ENCODE data around the gene ZGLP1. TPM values are rescaled to one million over a fixed set of nuclear protein-coding genes. Genes with fewer than 3 reads are reported as not detected.

Gene ZGLP1
- total RNA-seq, 4 donors from 2014 or later: 0.58 to 1.2 (median 1.2) TPM

DNA sequence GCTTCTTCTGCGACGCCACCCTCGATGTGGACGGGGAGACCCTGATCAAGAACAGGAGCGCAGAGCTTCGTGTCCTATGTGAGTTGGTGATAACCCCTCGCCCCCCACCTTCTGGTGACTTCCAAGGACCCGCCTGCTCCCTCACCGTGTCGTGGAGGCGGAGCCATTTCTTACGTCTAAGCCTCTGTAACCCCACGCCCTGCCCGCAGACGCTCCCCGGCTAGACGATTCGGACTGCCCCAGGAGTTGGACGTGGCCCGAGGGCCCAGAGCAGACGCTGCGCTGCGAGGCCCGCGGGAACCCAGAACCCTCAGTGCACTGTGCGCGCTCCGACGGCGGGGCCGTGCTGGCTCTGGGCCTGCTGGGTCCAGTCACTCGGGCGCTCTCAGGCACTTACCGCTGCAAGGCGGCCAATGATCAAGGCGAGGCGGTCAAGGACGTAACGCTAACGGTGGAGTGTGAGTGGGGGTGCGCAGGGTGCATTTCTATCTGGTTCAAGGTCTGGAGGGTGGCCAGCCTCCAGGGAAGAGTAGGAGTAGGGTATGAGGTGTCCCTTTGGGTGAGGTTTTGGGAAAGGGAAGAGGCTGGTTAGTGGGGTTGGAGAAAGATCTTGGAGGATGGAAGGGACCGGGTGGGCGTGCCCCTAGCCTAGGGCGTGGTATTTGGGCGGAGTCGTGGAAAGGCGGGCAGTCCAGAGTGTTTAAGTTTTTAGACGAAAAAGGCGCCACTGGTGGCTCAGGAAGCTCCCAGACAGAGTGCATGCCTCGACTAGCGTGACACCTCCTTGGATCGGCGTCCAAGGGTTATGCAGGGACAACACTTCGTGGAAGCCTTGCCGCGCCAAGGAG lies 16.6 kb downstream of the ZGLP1 start:
- intact Hi-C loops (cut with DNase I): no loop called here
- no peak for TF ChIP-seq POLR2A (IDR thresholded peaks at IDR 0.05; ENCODE audit: low read depth)
- TF ChIP-seq POLR2AphosphoS5 (IDR thresholded peaks at IDR 0.05): no peak
- no peak for TF ChIP-seq EP300 (IDR thresholded peaks at IDR 0.05)
- TF ChIP-seq, protein P1, sequence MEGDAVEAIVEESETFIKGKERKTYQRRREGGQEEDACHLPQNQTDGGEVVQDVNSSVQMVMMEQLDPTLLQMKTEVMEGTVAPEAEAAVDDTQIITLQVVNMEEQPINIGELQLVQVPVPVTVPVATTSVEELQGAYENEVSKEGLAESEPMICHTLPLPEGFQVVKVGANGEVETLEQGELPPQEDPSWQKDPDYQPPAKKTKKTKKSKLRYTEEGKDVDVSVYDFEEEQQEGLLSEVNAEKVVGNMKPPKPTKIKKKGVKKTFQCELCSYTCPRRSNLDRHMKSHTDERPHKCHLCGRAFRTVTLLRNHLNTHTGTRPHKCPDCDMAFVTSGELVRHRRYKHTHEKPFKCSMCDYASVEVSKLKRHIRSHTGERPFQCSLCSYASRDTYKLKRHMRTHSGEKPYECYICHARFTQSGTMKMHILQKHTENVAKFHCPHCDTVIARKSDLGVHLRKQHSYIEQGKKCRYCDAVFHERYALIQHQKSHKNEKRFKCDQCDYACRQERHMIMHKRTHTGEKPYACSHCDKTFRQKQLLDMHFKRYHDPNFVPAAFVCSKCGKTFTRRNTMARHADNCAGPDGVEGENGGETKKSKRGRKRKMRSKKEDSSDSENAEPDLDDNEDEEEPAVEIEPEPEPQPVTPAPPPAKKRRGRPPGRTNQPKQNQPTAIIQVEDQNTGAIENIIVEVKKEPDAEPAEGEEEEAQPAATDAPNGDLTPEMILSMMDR (IDR thresholded peaks at IDR 0.05): no peak
- Histone ChIP-seq H3K27me3 (peaks cover 16 to 100% (median 89%) of the 10 kb centered on the region in 4 donors), H3K27ac (replicated peaks in 1 of 4) (peak overlapping the region in 1 of 4 donors; percentile 30), H3K36me3 (no peaks in the 10 kb centered on the region), H3K9me3 (no peaks in the 10 kb centered on the region), H3K4me1 (peaks cover 53 to 82% (median 78%) of the 10 kb centered on the region in 4 donors), H3K4me3 (peak overlapping the region; percentile 39 to 60 (median 47))
- WGBS: 20% methylated on average over 25 of the region's 56 CpGs
- no peak for DNase-seq (ENCODE audit: extremely low spot score)

DNA sequence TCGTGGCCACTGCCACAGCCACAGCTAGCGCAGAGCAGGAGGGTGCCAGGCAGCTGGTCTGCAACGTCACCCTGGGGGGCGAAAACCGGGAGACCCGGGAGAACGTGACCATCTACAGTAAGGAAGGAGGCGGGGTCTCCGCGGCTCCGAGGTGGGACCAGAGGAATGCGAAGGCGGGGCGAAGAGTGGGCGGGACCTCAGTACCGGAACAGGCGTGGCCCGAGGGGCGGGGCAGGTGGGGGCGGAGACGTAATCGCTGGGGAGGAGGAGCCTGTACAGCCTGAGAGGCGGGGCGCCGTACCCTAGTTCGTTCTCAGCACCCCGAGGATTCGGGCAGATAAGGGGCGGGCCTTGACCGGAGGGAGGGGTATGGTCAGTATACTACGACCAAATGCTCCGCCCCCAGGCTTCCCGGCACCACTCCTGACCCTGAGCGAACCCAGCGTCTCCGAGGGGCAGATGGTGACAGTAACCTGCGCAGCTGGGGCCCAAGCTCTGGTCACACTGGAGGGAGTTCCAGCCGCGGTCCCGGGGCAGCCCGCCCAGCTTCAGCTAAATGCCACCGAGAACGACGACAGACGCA lies 17.3 kb downstream of the ZGLP1 start:
- TF ChIP-seq POLR2AphosphoS5 (IDR thresholded peaks at IDR 0.05): no peak
- TF ChIP-seq, protein P1 (IDR thresholded peaks at IDR 0.05): no peak
- TF ChIP-seq POLR2A (IDR thresholded peaks at IDR 0.05; ENCODE audit: low read depth): no peak
- DNase-seq (ENCODE audit: extremely low spot score): no peak
- H3K36me3 ChIP-seq: no peaks in the 10 kb centered on the region
- peak overlapping the region in 1 of 4 donors; percentile 30 for H3K27ac ChIP-seq (replicated peaks in 1 of 4)
- H3K9me3 ChIP-seq: no peaks in the 10 kb centered on the region
- H3K4me3 ChIP-seq: peak overlapping the region; percentile 39 to 60 (median 47)
- intact Hi-C loops (cut with DNase I): no loop called here
- peaks cover 59 to 89% (median 85%) of the 10 kb centered on the region in 4 donors for H3K4me1 ChIP-seq
- WGBS: 0% methylated on average over 20 of the region's 45 CpGs
- H3K27me3 ChIP-seq: peaks cover 16 to 100% (median 96%) of the 10 kb centered on the region in 4 donors

DNA sequence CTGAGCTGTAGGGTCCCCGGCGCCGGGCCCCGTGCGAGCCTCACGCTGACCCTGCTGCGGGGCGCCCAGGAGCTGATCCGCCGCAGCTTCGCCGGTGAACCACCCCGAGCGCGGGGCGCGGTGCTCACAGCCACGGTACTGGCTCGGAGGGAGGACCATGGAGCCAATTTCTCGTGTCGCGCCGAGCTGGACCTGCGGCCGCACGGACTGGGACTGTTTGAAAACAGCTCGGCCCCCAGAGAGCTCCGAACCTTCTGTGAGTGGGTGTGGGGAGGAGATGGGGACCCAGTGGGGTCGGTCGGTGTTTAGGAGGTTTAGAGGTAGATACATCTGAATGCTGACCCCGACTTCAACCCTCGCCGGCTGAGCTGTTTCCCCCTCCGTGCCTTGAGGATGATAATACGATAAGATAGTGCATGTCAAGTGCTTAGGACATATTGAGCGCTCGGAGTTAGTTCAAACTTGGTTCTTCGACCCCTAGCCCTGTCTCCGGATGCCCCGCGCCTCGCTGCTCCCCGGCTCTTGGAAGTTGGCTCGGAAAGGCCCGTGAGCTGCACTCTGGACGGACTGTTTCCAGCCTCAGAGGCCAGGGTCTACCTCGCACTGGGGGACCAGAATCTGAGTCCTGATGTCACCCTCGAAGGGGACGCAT lies 17.9 kb downstream of the ZGLP1 start:
- Histone ChIP-seq H3K27ac (replicated peaks in 1 of 4) (peak overlapping the region in 1 of 4 donors; percentile 22), H3K27me3 (peaks cover 16 to 100% (median 96%) of the 10 kb centered on the region in 4 donors), H3K9me3 (no peaks in the 10 kb centered on the region), H3K36me3 (no peaks in the 10 kb centered on the region), H3K4me3 (peak overlapping the region; percentile 39 to 60 (median 47)), H3K4me1 (peaks cover 65 to 96% (median 91%) of the 10 kb centered on the region in 4 donors)
- intact Hi-C loops (cut with DNase I): no loop called here
- WGBS: 2% methylated on average over 28 of the region's 49 CpGs
- TF ChIP-seq, protein P1 (IDR thresholded peaks at IDR 0.05): no peak
- TF ChIP-seq EP300 (IDR thresholded peaks at IDR 0.05): no peak
- no peak for TF ChIP-seq POLR2A (IDR thresholded peaks at IDR 0.05; ENCODE audit: low read depth)
- TF ChIP-seq POLR2AphosphoS5 (IDR thresholded peaks at IDR 0.05): no peak
- DNase-seq (ENCODE audit: extremely low spot score): no peak

DNA sequence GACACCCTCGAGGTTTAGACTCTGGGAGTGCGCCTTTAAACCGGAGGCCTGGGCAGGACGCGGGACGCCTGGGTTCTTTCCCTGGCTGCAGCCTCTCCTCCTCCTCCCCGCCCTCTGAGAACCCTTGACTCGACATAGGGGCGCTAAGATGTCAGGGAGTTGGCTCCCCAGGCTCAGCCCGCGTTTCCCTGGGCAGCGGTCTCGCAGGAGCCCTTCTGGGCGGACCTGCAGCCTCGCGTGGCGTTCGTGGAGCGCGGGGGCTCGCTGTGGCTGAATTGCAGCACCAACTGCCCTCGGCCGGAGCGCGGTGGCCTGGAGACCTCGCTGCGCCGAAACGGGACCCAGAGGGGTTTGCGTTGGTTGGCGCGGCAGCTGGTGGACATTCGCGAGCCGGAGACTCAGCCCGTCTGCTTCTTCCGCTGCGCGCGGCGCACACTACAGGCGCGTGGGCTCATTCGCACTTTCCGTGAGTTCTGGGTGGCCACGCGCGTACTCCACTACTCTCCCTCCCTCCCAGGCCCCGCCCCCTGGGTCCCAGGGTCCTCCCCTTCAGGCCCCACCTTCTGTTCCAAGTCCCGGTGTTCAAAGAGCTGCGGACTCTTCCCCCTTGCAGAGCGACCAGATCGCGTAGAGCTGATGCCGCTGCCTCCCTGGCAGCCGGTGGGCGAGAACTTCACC lies 18.6 kb downstream of the ZGLP1 start:
- Histone ChIP-seq H3K4me1 (peaks cover 70 to 99% (median 91%) of the 10 kb centered on the region in 4 donors), H3K36me3 (peaks cover 0 to 1% (median 0%) of the 10 kb centered on the region in 4 donors), H3K4me3 (peak overlapping the region; percentile 39 to 60 (median 47)), H3K27me3 (peaks cover 16 to 98% (median 91%) of the 10 kb centered on the region in 4 donors), H3K27ac (replicated peaks in 1 of 4) (no peak overlapping the region), H3K9me3 (no peaks in the 10 kb centered on the region)
- intact Hi-C loops (cut with DNase I): no loop called here
- no peak for DNase-seq (ENCODE audit: extremely low spot score)
- TF ChIP-seq EP300 (IDR thresholded peaks at IDR 0.05) (no peak), POLR2A (IDR thresholded peaks at IDR 0.05; ENCODE audit: low read depth) (no peak), POLR2AphosphoS5 (IDR thresholded peaks at IDR 0.05) (no peak)
- TF ChIP-seq, protein P1 (IDR thresholded peaks at IDR 0.05): no peak
- WGBS: 2% methylated on average over 27 of the region's 57 CpGs

Measured in esophagus muscularis mucosa (tissue), 4 donors.